Chondrocyte (in vitro differentiated cells): ENCODE results near the gene RAD54L. TPM values are rescaled to one million over a fixed set of nuclear protein-coding genes. Genes with fewer than 3 reads are reported as not detected.
"Not testable (repeated sequence)": the region's sequence is repeated elsewhere in the genome, so short reads cannot be mapped to it uniquely, and the experiment has no call there.

Experiments
- DNase-seq: peaks from one replicate; pipeline ENCODE4 v3.0.0; 2021; ENCODE audit warnings: mixed read lengths, low spot score
- H3K27ac Mint-ChIP-seq: one replicate; pipeline ENCODE4 v1.8.0; 2021; ENCODE audit warnings: mild to moderate bottlenecking, moderate library complexity, mixed read lengths; ENCODE audit not compliant: unreplicated experiment
- H3K27me3 Mint-ChIP-seq: 2 replicates; pipeline ENCODE4 v1.8.0; 2021; ENCODE audit warnings: low read depth, mixed read lengths
- H3K36me3 Mint-ChIP-seq: 2 replicates; pipeline ENCODE4 v1.8.0; 2021; ENCODE audit warnings: low read depth, mixed read lengths
- H3K4me1 Mint-ChIP-seq: 2 replicates; pipeline ENCODE4 v1.8.0; 2021; ENCODE audit warnings: low read depth, mild to moderate bottlenecking, mixed read lengths
- H3K4me3 Mint-ChIP-seq: one replicate; pipeline ENCODE4 v1.8.0; 2021; ENCODE audit warnings: mild to moderate bottlenecking, moderate library complexity, mixed read lengths; ENCODE audit not compliant: unreplicated experiment
- H3K9me3 Mint-ChIP-seq: 2 replicates; pipeline ENCODE4 v1.8.0; 2021; ENCODE audit warnings: low read depth, mixed read lengths
- total RNA-seq: library from RNA; stranded (reverse); gene quantifications from 3 replicates; pipeline ENCODE4 v1.2.1, GENCODE V29; 2021
- TF ChIP-seq, protein P1 (sequence below): fragments of 200-600 bp; sonication (generic); IDR thresholded peaks from 2 replicates; pipeline ENCODE4 v1.5.0; 2021; ENCODE audit warnings: antibody characterized with exemption, mild to moderate bottlenecking, moderate library complexity

RAD54L gene
- total RNA-seq, 1 donor from 2014 or later: 2.7 TPM

DNA sequence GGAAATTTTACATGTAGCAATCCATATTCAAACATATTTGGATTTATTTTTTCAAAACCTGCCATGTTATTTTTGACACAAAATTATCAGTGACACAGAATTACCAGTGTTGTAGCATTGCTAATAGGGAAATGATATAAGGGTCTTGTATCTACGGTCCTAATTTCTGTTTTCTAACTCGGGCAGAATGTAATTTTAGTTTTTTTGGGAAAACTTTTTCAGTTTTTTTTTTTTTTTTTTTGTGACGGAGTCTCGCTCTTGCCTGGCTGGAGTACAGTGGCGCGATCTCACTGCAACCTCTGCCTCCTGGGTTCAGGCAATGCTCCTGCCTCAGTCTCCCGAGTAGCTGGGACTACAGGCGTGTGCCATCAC is 58.6 kb downstream of the RAD54L start:
- Mint-ChIP-seq H3K27me3 (no peaks in the 10 kb centered on the region), H3K36me3 (peaks cover 9% of the 10 kb centered on the region), H3K4me3 (no peak overlapping the region), H3K9me3 (no peaks in the 10 kb centered on the region), H3K4me1 (peaks cover 33% of the 10 kb centered on the region), H3K27ac (no peak overlapping the region)
- no peak for DNase-seq
- TF ChIP-seq, protein P1, sequence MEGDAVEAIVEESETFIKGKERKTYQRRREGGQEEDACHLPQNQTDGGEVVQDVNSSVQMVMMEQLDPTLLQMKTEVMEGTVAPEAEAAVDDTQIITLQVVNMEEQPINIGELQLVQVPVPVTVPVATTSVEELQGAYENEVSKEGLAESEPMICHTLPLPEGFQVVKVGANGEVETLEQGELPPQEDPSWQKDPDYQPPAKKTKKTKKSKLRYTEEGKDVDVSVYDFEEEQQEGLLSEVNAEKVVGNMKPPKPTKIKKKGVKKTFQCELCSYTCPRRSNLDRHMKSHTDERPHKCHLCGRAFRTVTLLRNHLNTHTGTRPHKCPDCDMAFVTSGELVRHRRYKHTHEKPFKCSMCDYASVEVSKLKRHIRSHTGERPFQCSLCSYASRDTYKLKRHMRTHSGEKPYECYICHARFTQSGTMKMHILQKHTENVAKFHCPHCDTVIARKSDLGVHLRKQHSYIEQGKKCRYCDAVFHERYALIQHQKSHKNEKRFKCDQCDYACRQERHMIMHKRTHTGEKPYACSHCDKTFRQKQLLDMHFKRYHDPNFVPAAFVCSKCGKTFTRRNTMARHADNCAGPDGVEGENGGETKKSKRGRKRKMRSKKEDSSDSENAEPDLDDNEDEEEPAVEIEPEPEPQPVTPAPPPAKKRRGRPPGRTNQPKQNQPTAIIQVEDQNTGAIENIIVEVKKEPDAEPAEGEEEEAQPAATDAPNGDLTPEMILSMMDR: no peak

DNA sequence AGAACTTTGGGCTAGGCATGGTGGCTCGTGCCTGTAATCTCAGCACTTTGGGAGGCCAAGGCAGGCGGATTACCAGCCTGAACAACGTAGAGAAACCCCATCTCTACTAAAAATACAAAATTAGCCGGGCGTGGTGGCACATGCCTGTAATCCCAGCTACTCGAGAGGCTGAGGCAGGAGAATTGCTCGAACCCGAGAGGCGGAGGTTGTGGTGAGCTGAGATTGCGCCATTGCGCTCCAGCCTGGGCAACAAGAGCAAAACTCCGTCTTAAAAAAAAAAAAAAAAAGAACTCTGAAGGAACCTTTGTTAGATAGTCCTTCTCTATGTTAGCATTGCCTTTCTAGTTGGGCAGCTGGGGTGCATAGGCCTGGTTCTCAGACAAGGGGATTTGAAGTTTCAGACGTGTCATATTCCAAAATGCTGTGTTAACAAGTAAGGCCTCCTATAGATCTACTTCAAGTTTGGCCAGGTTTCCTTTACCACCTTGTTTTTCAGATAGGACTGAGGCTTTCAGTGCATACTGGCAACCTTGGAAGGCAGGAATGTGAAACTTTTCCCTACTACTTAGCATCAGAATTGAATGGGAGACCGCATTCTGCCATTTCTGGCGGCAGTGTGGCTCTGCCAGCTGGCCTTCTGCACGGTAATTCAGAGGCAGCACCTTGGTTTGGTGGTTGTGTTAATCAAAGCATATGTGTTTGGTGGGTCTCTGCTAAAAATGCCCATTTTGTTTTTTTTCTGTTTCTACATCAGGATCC is 62.0 kb downstream of the RAD54L start:
- H3K9me3 Mint-ChIP-seq: no peaks in the 10 kb centered on the region
- H3K36me3 Mint-ChIP-seq: peaks cover 16% of the 10 kb centered on the region
- peaks cover 24% of the 10 kb centered on the region for H3K4me1 Mint-ChIP-seq
- H3K27ac Mint-ChIP-seq: no peak overlapping the region
- DNase-seq: no peak
- no peak overlapping the region for H3K4me3 Mint-ChIP-seq
- TF ChIP-seq, protein P1: no peak
- no peaks in the 10 kb centered on the region for H3K27me3 Mint-ChIP-seq

- H3K27me3 Mint-ChIP-seq: no peaks in the 10 kb centered on the region
- H3K4me1 Mint-ChIP-seq: peaks cover 20% of the 10 kb centered on the region
- peaks cover 19% of the 10 kb centered on the region for H3K36me3 Mint-ChIP-seq
- H3K4me3 Mint-ChIP-seq: no peak overlapping the region
- no peak for DNase-seq
- TF ChIP-seq, protein P1: no peak
- no peak overlapping the region for H3K27ac Mint-ChIP-seq
- no peaks in the 10 kb centered on the region for H3K9me3 Mint-ChIP-seq
Measured at GRCh38 chr1:46310321-46310720, 62.8 kb downstream of the RAD54L start.

DNA sequence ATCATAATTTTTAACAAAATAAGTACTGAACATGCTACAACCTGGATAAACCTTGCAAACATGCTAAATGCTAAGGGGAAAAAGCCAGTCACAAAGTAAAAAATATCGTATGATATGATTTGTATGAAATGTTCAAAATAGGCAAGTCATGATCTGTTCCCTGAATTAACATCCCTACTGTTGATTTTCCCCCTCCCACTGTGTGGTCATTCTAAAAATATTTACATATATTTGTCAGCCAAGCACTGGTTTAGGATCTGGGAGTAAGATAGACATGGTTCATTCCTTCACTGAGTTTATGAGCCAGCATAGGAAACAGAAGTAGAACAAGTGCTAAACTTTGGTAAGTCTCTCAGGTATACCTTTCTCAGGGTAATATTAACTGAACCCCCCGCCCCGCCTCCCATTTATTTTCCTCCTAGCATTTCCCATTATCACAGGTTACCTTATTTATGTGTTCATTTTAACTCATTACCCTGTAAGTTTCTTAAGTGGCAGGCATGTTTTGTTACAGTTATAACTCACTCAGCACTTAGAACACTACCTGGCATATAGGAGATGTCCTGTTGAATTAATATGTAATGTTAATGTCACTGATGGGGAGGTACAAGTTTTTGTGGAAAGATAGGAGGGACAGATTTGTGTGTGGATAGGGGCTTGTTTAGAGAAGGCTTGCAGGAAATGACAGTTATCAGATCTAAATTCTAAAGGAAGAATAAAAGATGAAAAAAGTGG is 68.3 kb downstream of the RAD54L start:
- TF ChIP-seq, protein P1: no peak
- H3K4me3 Mint-ChIP-seq: no peak overlapping the region
- H3K27ac Mint-ChIP-seq: peak overlapping the region; percentile 34
- H3K36me3 Mint-ChIP-seq: peaks cover 19% of the 10 kb centered on the region
- no peaks in the 10 kb centered on the region for H3K27me3 Mint-ChIP-seq
- no peak for DNase-seq
- H3K9me3 Mint-ChIP-seq: no peaks in the 10 kb centered on the region
- peaks cover 12% of the 10 kb centered on the region for H3K4me1 Mint-ChIP-seq

DNA sequence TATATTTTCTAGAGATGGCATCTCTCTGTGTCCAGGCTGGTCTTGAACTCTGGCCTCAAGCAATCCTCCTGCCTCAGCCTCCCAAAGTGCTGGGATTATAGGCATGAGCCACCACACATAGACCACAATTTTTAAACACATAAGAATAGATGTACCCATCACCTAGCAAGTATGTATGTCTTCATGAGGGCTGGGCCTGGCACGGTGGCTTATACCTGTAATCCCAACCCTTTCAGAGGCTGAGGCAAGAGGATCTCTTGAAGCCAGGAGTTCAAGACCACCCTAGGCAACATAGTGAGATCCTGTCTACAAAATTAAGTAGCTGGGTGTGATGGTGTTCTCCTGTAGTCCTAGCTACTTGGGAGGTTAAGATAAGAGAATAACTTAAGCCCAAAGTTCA is 69.8 kb downstream of the RAD54L start:
- Mint-ChIP-seq H3K4me3 (no peak overlapping the region), H3K4me1 (peaks cover 12% of the 10 kb centered on the region), H3K9me3 (no peaks in the 10 kb centered on the region), H3K36me3 (peaks cover 15% of the 10 kb centered on the region), H3K27ac (no peak overlapping the region), H3K27me3 (no peaks in the 10 kb centered on the region)
- TF ChIP-seq, protein P1: no peak
- DNase-seq: peak; percentile 38

DNA sequence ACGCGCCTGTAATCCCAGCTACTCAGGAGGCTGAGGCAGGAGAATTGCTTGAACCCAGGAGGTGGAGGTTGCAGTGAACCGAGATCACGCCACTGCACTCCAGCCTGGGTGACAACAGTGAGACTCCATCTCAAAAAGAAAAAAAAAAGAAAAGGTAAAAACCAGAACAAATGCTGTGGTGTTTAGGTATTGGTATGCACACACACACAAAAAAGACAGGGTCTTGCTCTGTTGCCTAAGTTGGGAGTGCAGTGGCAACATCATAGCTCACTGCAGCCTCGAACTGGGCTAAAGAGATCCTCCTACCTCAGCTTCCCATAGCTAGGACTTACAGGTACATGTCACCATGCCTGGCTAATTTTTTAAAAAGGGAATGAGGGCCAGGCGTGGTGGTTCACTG is 71.7 kb downstream of the RAD54L start:
- H3K9me3 Mint-ChIP-seq, H3K36me3 Mint-ChIP-seq, H3K4me3 Mint-ChIP-seq, DNase-seq, H3K27me3 Mint-ChIP-seq, H3K27ac Mint-ChIP-seq: not testable (repeated sequence)
- H3K4me1 Mint-ChIP-seq: peaks cover 12% of the 10 kb centered on the region

- not testable (repeated sequence) for H3K9me3 Mint-ChIP-seq, DNase-seq, H3K4me3 Mint-ChIP-seq, H3K36me3 Mint-ChIP-seq, H3K4me1 Mint-ChIP-seq, H3K27ac Mint-ChIP-seq, H3K27me3 Mint-ChIP-seq
Measured at GRCh38 chr1:46319960-46320914, 72.7 kb downstream of the RAD54L start.
